Gastrocnemius medialis (tissue), 4 donors: ENCODE measurements around the gene BTG3.

Source experiments
- POLR2A ChIP-seq, 2 donors: fragments of 450-650 bp; IDR thresholded peaks; one replicate each; pipeline ENCODE4 v1.6.1; 2017; ENCODE audit warnings: antibody characterized with exemption in 2 of 2, mild to moderate bottlenecking in 2 of 2, moderate library complexity in 2 of 2
- TF ChIP-seq, protein P1 (sequence below), 5 experiments: fragments of 450-650 bp in 3 of 5; fragments of 200-600 bp in 2 of 5; sonication (generic) in 2 of 5; IDR thresholded peaks in 4 of 5; conservative IDR thresholded peaks in 1 of 5; 1 replicate in 4 of 5; 2 replicates in 1 of 5; pipeline ENCODE4 v1.5.1; 2016 to 2019; ENCODE audit warnings: antibody characterized with exemption in 5 of 5, mild to moderate bottlenecking in 3 of 5, moderate library complexity in 3 of 5

DNA sequence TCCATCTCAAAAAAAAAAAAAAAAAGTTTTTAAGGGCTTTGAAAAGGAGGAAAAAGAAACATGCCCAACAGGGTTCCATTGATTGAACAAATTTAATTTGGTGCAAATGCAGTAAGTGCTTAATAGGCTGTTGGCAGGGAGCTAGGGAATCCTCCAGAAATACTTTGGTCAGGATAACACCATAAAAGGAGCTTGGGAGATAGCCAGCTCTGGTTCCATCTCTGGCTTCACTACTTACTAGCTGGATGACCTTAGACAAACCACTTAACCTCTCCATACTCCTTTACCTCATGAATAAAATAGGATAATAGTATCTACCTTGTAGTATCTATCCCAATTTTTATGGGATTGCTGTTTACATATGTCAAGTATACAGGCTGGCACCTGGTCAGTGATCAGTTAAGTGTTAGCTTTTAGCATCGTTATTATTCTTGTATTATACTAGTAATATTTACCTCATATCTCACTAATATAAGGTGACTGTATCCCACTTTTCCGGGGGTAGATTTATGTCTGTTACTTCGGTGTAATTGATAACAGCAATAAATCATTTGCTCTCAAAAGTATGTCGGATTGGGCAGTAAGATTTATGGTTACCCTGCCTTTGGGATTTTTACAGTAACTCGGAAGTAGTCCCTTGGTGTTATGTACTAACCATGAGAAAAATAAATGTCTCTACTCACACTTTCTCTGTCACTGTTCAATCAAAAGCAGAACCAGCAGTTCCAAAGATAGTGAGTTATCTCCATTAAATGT lies 36.4 kb downstream of the BTG3 start:
- TF ChIP-seq, protein P1, sequence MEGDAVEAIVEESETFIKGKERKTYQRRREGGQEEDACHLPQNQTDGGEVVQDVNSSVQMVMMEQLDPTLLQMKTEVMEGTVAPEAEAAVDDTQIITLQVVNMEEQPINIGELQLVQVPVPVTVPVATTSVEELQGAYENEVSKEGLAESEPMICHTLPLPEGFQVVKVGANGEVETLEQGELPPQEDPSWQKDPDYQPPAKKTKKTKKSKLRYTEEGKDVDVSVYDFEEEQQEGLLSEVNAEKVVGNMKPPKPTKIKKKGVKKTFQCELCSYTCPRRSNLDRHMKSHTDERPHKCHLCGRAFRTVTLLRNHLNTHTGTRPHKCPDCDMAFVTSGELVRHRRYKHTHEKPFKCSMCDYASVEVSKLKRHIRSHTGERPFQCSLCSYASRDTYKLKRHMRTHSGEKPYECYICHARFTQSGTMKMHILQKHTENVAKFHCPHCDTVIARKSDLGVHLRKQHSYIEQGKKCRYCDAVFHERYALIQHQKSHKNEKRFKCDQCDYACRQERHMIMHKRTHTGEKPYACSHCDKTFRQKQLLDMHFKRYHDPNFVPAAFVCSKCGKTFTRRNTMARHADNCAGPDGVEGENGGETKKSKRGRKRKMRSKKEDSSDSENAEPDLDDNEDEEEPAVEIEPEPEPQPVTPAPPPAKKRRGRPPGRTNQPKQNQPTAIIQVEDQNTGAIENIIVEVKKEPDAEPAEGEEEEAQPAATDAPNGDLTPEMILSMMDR (IDR thresholded peaks at IDR 0.05 in 4 of 5, conservative IDR thresholded peaks at IDR 0.05 in 1 of 5): no peak
- TF ChIP-seq POLR2A (IDR thresholded peaks at IDR 0.05): no peak
